OCI-LY7 (cell line): ENCODE results near the gene DUSP9. TPM values are rescaled to one million over a fixed set of nuclear protein-coding genes. Genes with fewer than 3 reads are reported as not detected.
"Not testable (repeated sequence)": the region's sequence is repeated elsewhere in the genome, so short reads cannot be mapped to it uniquely, and the experiment has no call there.

Experiments used
- BruUV-seq: library from RNA; stranded (reverse); fragments of 400-500 nt; replicated peaks from 2 replicates; lab custom pipeline; 2021; lab: Mats Ljungman, UMichigan
- CTCF ChIA-PET: fragments of 300-600 bp; sonication (Branson Sonifier 250); formaldehyde crosslinking; loops from one replicate; lab custom pipeline; 2022; ENCODE audit warnings: antibody characterized with exemption; ENCODE audit not compliant: unreplicated experiment; lab: Charles Lee
- POLR2A ChIA-PET: fragments of 300-600 bp; sonication (Branson Sonifier 250); formaldehyde crosslinking; loops from one replicate; lab custom pipeline; 2022; ENCODE audit warnings: antibody characterized with exemption; lab: Charles Lee
- DNase-seq: peaks from one replicate; pipeline ENCODE4 v3.0.0-alpha.2; 2015; ENCODE audit warnings: low spot score
- H2AFZ ChIP-seq: fragments of 200-600 bp; sonication (generic), shearing (Covaris generic); 2 replicates; pipeline ENCODE4 v1.6.1; 2014; ENCODE audit warnings: mild to moderate bottlenecking, antibody characterized with exemption, low read length, moderate library complexity
- H3K27ac ChIP-seq: fragments of 200-600 bp; sonication (generic); 2 replicates; pipeline ENCODE4 v1.5.1; 2014; ENCODE audit warnings: mixed run types, low read depth, mild to moderate bottlenecking, moderate library complexity, low read length, inconsistent platforms; ENCODE audit not compliant: poor library complexity, severe bottlenecking
- H3K36me3 ChIP-seq: fragments of 200-600 bp; sonication (generic); 2 replicates; pipeline ENCODE4 v1.6.1; 2014; ENCODE audit warnings: mild to moderate bottlenecking, antibody characterized with exemption, low read length, moderate library complexity, mixed read lengths; ENCODE audit not compliant: insufficient read depth
- H3K4me1 ChIP-seq: fragments of 200-600 bp; sonication (generic); 2 replicates; pipeline ENCODE4 v1.5.1; 2014; ENCODE audit warnings: mild to moderate bottlenecking, low read length; ENCODE audit not compliant: insufficient read depth, poor library complexity, severe bottlenecking
- H3K4me2 ChIP-seq: fragments of 200-600 bp; sonication (generic); 2 replicates; pipeline ENCODE4 v1.6.1; 2014; ENCODE audit warnings: mild to moderate bottlenecking, low read length
- H3K4me3 ChIP-seq: fragments of 200-600 bp; sonication (generic); 2 replicates; pipeline ENCODE4 v1.5.1; 2014; ENCODE audit warnings: mild to moderate bottlenecking, low read depth, low read length; ENCODE audit not compliant: poor library complexity, severe bottlenecking
- H3K79me2 ChIP-seq: fragments of 200-600 bp; sonication (generic); 2 replicates; pipeline ENCODE4 v1.6.1; 2016; ENCODE audit warnings: low read depth, mild to moderate bottlenecking, low read length, moderate library complexity, mixed read lengths; ENCODE audit not compliant: insufficient read depth
- H3K9me2 ChIP-seq: fragments of 200-600 bp; sonication (generic); 2 replicates; pipeline ENCODE4 v1.6.1; 2016; ENCODE audit warnings: mild to moderate bottlenecking, low read length, mixed read lengths; ENCODE audit not compliant: insufficient read depth
- H3K9me3 ChIP-seq: fragments of 200-600 bp; sonication (generic); 2 replicates; pipeline ENCODE4 v1.6.1; 2014; ENCODE audit warnings: mild to moderate bottlenecking, mixed run types, low read length, mixed read lengths
- H4K20me1 ChIP-seq: fragments of 200-600 bp; sonication (generic); 2 replicates; pipeline ENCODE4 v1.6.1; 2014; ENCODE audit warnings: mild to moderate bottlenecking, antibody characterized with exemption, low read length, moderate library complexity, mixed read lengths; ENCODE audit not compliant: insufficient read depth
- EZH2phosphoT487 ChIP-seq: fragments of 200-600 bp; sonication (generic); IDR thresholded peaks from 2 replicates; pipeline ENCODE4 v1.6.1; 2018; ENCODE audit warnings: low read depth, borderline replicate concordance, mild to moderate bottlenecking, mixed run types, antibody characterized with exemption, low read length, moderate library complexity, mixed read lengths
- intact Hi-C: fragments of 100-400 bp; cut with micrococcal nuclease; formaldehyde crosslinking; loops from one replicate; pipeline ENCODE4 v1.10.0; 2022; ENCODE audit not compliant: unreplicated experiment
- total RNA-seq, 2 experiments: library from RNA; depleted of rRNA in 1 of 2; stranded (reverse); fragments of >200 nt in 1 of 2; shearing (Covaris generic) in 1 of 2; gene quantifications; 2 replicates each; pipeline ENCODE4 v1.2.3, GENCODE V29; 2014 to 2022
- TF ChIP-seq, protein P1 (sequence below): fragments of 200-600 bp; sonication (generic); conservative IDR thresholded peaks from 2 replicates; pipeline ENCODE4 v1.5.1; 2014; ENCODE audit warnings: mild to moderate bottlenecking, antibody characterized with exemption, low read length, moderate library complexity, mixed read lengths

The DUSP9 gene
- total RNA-seq, 2 experiments from 2014 or later, result not detected

GRCh38 chrX:153697924-153698865 lies 51.2 kb downstream of the DUSP9 start:
- DNase-seq, result no peak
- ChIA-PET CTCF (interaction anchor here (0.6 kb wide), 1 partner anchor 32 kb away, joined by 5 read pairs; no protein-coding TSS in a partner anchor), POLR2A (no interaction called here)
- Histone ChIP-seq H3K79me2 (no peaks in the 10 kb centered on the region), H3K9me2 (no peaks in the 10 kb centered on the region), H3K36me3 (0 out of 2 replicates have a peak, but pooled peaks cover 4% of the 10 kb centered on the region), H2AFZ (no peak overlapping the region), H3K27ac (no peak overlapping the region), H3K4me3 (no peak overlapping the region), H3K4me2 (no peak overlapping the region), H3K9me3 (no peaks in the 10 kb centered on the region), H3K4me1 (no peaks in the 10 kb centered on the region), H4K20me1 (no peaks in the 10 kb centered on the region)
- no TSS peak for BruUV-seq
- intact Hi-C loops, result no loop called here
- TF ChIP-seq EZH2phosphoT487, result no peak
- TF ChIP-seq, protein P1, sequence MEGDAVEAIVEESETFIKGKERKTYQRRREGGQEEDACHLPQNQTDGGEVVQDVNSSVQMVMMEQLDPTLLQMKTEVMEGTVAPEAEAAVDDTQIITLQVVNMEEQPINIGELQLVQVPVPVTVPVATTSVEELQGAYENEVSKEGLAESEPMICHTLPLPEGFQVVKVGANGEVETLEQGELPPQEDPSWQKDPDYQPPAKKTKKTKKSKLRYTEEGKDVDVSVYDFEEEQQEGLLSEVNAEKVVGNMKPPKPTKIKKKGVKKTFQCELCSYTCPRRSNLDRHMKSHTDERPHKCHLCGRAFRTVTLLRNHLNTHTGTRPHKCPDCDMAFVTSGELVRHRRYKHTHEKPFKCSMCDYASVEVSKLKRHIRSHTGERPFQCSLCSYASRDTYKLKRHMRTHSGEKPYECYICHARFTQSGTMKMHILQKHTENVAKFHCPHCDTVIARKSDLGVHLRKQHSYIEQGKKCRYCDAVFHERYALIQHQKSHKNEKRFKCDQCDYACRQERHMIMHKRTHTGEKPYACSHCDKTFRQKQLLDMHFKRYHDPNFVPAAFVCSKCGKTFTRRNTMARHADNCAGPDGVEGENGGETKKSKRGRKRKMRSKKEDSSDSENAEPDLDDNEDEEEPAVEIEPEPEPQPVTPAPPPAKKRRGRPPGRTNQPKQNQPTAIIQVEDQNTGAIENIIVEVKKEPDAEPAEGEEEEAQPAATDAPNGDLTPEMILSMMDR, result no peak

GRCh38 chrX:153699210-153699783 lies 52.3 kb downstream of the DUSP9 start:
- H4K20me1 ChIP-seq, H3K27ac ChIP-seq, H2AFZ ChIP-seq, H3K9me3 ChIP-seq, H3K4me1 ChIP-seq, H3K4me2 ChIP-seq, DNase-seq, BruUV-seq, H3K79me2 ChIP-seq, intact Hi-C loops, CTCF ChIA-PET, H3K9me2 ChIP-seq, H3K36me3 ChIP-seq, H3K4me3 ChIP-seq: not testable (repeated sequence)
- POLR2A ChIA-PET, result interaction anchor here (0.5 kb wide), 1 partner anchor 728 kb away, joined by 4 read pairs; no protein-coding TSS in a partner anchor

DNA sequence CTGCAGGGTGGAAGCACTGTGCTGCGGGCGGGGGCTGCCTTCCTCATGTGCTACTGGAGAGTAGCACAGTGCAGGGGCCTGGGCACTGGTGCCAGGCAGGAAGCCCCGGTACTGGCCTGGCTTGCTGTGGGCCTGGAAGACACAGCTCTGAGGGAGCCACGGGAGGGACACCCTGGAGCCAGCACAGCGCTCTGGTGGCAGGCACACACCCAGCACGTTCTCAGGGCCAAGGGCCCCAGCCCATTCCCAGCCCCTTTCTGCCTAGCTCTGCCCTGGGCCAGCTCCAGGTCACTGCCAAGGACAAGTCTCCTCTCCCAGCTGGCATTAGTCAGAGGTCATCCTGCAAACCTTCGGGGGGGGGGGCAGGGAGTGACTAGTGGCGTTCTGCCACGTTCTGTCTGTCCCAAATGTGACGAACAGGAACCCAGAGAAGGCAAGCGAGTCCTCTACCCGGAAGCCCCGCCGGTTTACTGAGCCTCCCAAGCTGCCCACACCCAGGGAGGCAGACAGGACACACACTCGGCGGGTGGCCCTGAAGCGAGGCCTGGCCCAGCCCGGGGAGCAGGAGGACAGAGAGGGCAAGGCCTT lies 52.9 kb downstream of the DUSP9 start:
- DNase-seq, POLR2A ChIA-PET, H4K20me1 ChIP-seq, H3K4me3 ChIP-seq, intact Hi-C loops, H3K27ac ChIP-seq, H3K4me2 ChIP-seq, H2AFZ ChIP-seq, H3K4me1 ChIP-seq, BruUV-seq, H3K9me2 ChIP-seq, H3K79me2 ChIP-seq, H3K9me3 ChIP-seq, H3K36me3 ChIP-seq, CTCF ChIA-PET: not testable (repeated sequence)
